CD14-positive monocyte (primary cell): Measurements from ENCODE around the gene UNC13C. TPM values are rescaled to one million over a fixed set of nuclear protein-coding genes. Genes with fewer than 3 reads are reported as not detected.

Experiments used
- DNase-seq, 3 donors: peaks; one replicate each; pipeline ENCODE4 v3.0.0-alpha.2; 2011 to 2022
- H2AFZ ChIP-seq: 2 replicates; pipeline ENCODE4 v1.6.0; 2012; ENCODE audit warnings: mild to moderate bottlenecking, low read depth, low read length, inconsistent platforms; ENCODE audit not compliant: insufficient read depth, poor library complexity, severe bottlenecking
- H3K27ac ChIP-seq, 2 donors: 1 replicate in 1 of 2; 2 replicates in 1 of 2; pipeline ENCODE4 v1.5.1; 2012 to 2013; ENCODE audit warnings: low read length in 2 of 2, control low read depth in 1 of 2, inconsistent platforms in 1 of 2, low read depth in 1 of 2, mild to moderate bottlenecking in 1 of 2
- H3K27me3 ChIP-seq, 2 donors: one replicate each; pipeline versions ENCODE4 v1.6.0 to v1.6.1; 2011 to 2013; ENCODE audit warnings: low read length in 2 of 2; ENCODE audit not compliant: control insufficient read depth in 2 of 2, insufficient read depth in 2 of 2
- H3K36me3 ChIP-seq, 2 donors: replicated peaks in 1 of 2; 1 replicate in 1 of 2; 2 replicates in 1 of 2; pipeline versions ENCODE4 v1.5.1 to v1.6.1; 2012 to 2013; ENCODE audit warnings: low read length in 2 of 2, control low read depth in 1 of 2, inconsistent platforms in 1 of 2, mild to moderate bottlenecking in 1 of 2; ENCODE audit not compliant: insufficient read depth in 2 of 2, control insufficient read depth in 1 of 2
- H3K4me1 ChIP-seq, 2 donors: 1 replicate in 1 of 2; 2 replicates in 1 of 2; pipeline versions ENCODE4 v1.5.1 to v1.6.1; 2012 to 2013; ENCODE audit warnings: low read length in 2 of 2, control low read depth in 1 of 2, inconsistent platforms in 1 of 2, mild to moderate bottlenecking in 1 of 2, moderate library complexity in 1 of 2; ENCODE audit not compliant: insufficient read depth in 2 of 2, control insufficient read depth in 1 of 2
- H3K4me2 ChIP-seq: replicated peaks from 2 replicates; pipeline ENCODE3; 2012; ENCODE audit warnings: low read length, moderate library complexity, mild to moderate bottlenecking; ENCODE audit not compliant: poor library complexity, severe bottlenecking; ENCODE audit errors: extremely low read depth
- H3K4me3 ChIP-seq, 3 experiments: fragments of 200-600 bp in 1 of 3; sonication (generic) in 1 of 3; replicated peaks in 1 of 3; 1 replicate in 2 of 3; 2 replicates in 1 of 3; pipeline ENCODE4 v1.5.1; 2011 to 2013; ENCODE audit warnings: low read length in 3 of 3, mild to moderate bottlenecking in 3 of 3, control low read depth in 2 of 3, low read depth in 2 of 3, inconsistent platforms in 1 of 3, moderate library complexity in 1 of 3
- H3K79me2 ChIP-seq: 2 replicates; pipeline ENCODE4 v1.6.0; 2012; ENCODE audit warnings: mild to moderate bottlenecking, control low read depth, inconsistent platforms, low read length, moderate library complexity; ENCODE audit not compliant: insufficient read depth
- H3K9ac ChIP-seq: 2 replicates; pipeline ENCODE4 v1.6.0; 2017; ENCODE audit warnings: low read length, mild to moderate bottlenecking; ENCODE audit not compliant: insufficient read depth, poor library complexity, severe bottlenecking
- H3K9me3 ChIP-seq, 2 donors: replicated peaks in 1 of 2; 1 replicate in 1 of 2; 2 replicates in 1 of 2; pipeline versions ENCODE4 v1.5.1 to v1.6.1; 2012 to 2013; ENCODE audit warnings: low read length in 2 of 2, control low read depth in 1 of 2; ENCODE audit not compliant: control insufficient read depth in 1 of 2, insufficient read depth in 1 of 2
- H4K20me1 ChIP-seq: 2 replicates; pipeline ENCODE4 v1.6.0; 2012; ENCODE audit warnings: mild to moderate bottlenecking, low read length, control low read depth, moderate library complexity; ENCODE audit not compliant: insufficient read depth
- H3K27ac Mint-ChIP-seq, 7 donors: one replicate each; pipeline ENCODE4 v1.8.0; 2020; ENCODE audit warnings: mild to moderate bottlenecking in 7 of 7, mixed read lengths in 7 of 7, moderate library complexity in 6 of 7, inconsistent platforms in 2 of 7
- H3K27me3 Mint-ChIP-seq, 3 donors: one replicate each; pipeline ENCODE4 v1.8.0; 2021 to 2022; ENCODE audit warnings: low read depth in 3 of 3, mild to moderate bottlenecking in 3 of 3, mixed read lengths in 3 of 3, moderate library complexity in 3 of 3, inconsistent platforms in 1 of 3
- H3K36me3 Mint-ChIP-seq, 2 donors: one replicate each; pipeline ENCODE4 v1.8.0; 2020; ENCODE audit warnings: mixed read lengths in 2 of 2, inconsistent platforms in 1 of 2, mild to moderate bottlenecking in 1 of 2
- H3K4me1 Mint-ChIP-seq: one replicate; pipeline ENCODE4 v1.8.0; 2020; ENCODE audit warnings: mild to moderate bottlenecking, mixed read lengths
- H3K4me3 Mint-ChIP-seq, 2 donors: one replicate each; pipeline ENCODE4 v1.8.0; 2020; ENCODE audit warnings: mild to moderate bottlenecking in 2 of 2, mixed read lengths in 2 of 2, moderate library complexity in 1 of 2
- H3K9me3 Mint-ChIP-seq, 7 donors: one replicate each; pipeline ENCODE4 v1.8.0; 2020 to 2022; ENCODE audit warnings: mixed read lengths in 7 of 7, mild to moderate bottlenecking in 6 of 7, moderate library complexity in 6 of 7, inconsistent platforms in 2 of 7
- CTCF ChIP-seq: fragments of 200-600 bp; IDR thresholded peaks from one replicate; pipeline ENCODE4 v1.8.0; 2022; ENCODE audit warnings: antibody characterized with exemption, mild to moderate bottlenecking
- WGBS: methylation state at CpG from one replicate; pipeline ENCODE4 v1.1.5; 2013; ENCODE audit warnings: missing lambda C conversion rate; ENCODE audit not compliant: insufficient coverage; 5-methylcytosine and 5-hydroxymethylcytosine counted together
- intact Hi-C, 2 donors: fragments of 100-400 bp; cut with micrococcal nuclease; formaldehyde crosslinking; loops; one replicate each; pipeline versions ENCODE4 v1.15.0 to v1.15.1; 2023
- polyA plus RNA-seq, 3 donors: library from polyadenylated mRNA; depleted of rRNA in 1 of 3; unstranded in 2 of 3; stranded (reverse) in 1 of 3; fragments of 300-500 nt in 2 of 3; fragments of >200 nt in 1 of 3; fragmentation: Illumina TruSeq in 2 of 3; gene quantifications; 1 replicate in 2 of 3; 2 replicates in 1 of 3; pipeline ENCODE4 v1.2.3, GENCODE V29; 2012 to 2021

Gene UNC13C
- polyA plus RNA-seq, 3 donors: not detected

- TF ChIP-seq CTCF: no peak
- Histone ChIP-seq H2AFZ (no peak overlapping the region), H3K4me2 (no peak overlapping the region), H3K27ac (no peak overlapping the region), H3K9ac (no peak overlapping the region), H3K27me3 (no peaks in the 10 kb centered on the region), H3K36me3 (no peaks in the 10 kb centered on the region), H3K4me3 (no peak overlapping the region), H3K4me1 (no peaks in the 10 kb centered on the region), H3K79me2 (no peaks in the 10 kb centered on the region), H4K20me1 (no peaks in the 10 kb centered on the region), H3K9me3 (peaks cover 14 to 17% of the 10 kb centered on the region in 2 donors)
- peaks cover 2 to 17% (median 13%) of the 10 kb centered on the region in 7 donors for H3K9me3 Mint-ChIP-seq
- no peak overlapping the region for H3K4me3 Mint-ChIP-seq
- H3K36me3 Mint-ChIP-seq: no peaks in the 10 kb centered on the region
- no peaks in the 10 kb centered on the region for H3K4me1 Mint-ChIP-seq
- no peak for DNase-seq
- WGBS: no CpG with 5 or more reads among the region's 2 CpGs
- intact Hi-C loops: no loop called here
- H3K27ac Mint-ChIP-seq: no peak overlapping the region
- H3K27me3 Mint-ChIP-seq: peaks cover 0 to 2% (median 0%) of the 10 kb centered on the region in 3 donors
Observed at GRCh38 chr15:54026891-54027290, 48.6 kb downstream of the UNC13C start.

GRCh38 chr15:54029081-54029480, 50.8 kb downstream of the UNC13C start:
- Histone ChIP-seq H3K79me2 (no peaks in the 10 kb centered on the region), H2AFZ (no peak overlapping the region), H3K27me3 (no peaks in the 10 kb centered on the region), H4K20me1 (no peaks in the 10 kb centered on the region), H3K27ac (no peak overlapping the region), H3K9ac (no peak overlapping the region), H3K4me3 (no peak overlapping the region), H3K4me1 (no peaks in the 10 kb centered on the region), H3K9me3 (peaks cover 8 to 11% of the 10 kb centered on the region in 2 donors), H3K4me2 (no peak overlapping the region), H3K36me3 (no peaks in the 10 kb centered on the region)
- TF ChIP-seq CTCF: no peak
- DNase-seq: no peak
- H3K27ac Mint-ChIP-seq: no peak overlapping the region
- H3K4me1 Mint-ChIP-seq: no peaks in the 10 kb centered on the region
- H3K4me3 Mint-ChIP-seq: no peak overlapping the region
- H3K27me3 Mint-ChIP-seq: peaks cover 0 to 2% (median 0%) of the 10 kb centered on the region in 3 donors
- 60% methylated on average over 1 of the region's 3 CpGs for WGBS
- peaks cover 0 to 22% (median 6%) of the 10 kb centered on the region in 7 donors for H3K9me3 Mint-ChIP-seq
- H3K36me3 Mint-ChIP-seq: no peaks in the 10 kb centered on the region
- intact Hi-C loops: no loop called here
